Neural progenitor cell (in vitro differentiated cells): Measurements from ENCODE around the gene IFNGR2. TPM values are rescaled to one million over a fixed set of nuclear protein-coding genes. Genes with fewer than 3 reads are reported as not detected.

ENCODE experiments used
- DNase-seq: peaks from one replicate; pipeline ENCODE4 v3.0.0-alpha.2; 2016; ENCODE audit warnings: low spot score
- H2AFZ ChIP-seq: fragments of 200-600 bp; sonication (generic); replicated peaks from 2 replicates; pipeline ENCODE4 v1.6.1; 2016; ENCODE audit warnings: antibody characterized with exemption
- H3F3A ChIP-seq: fragments of 200-600 bp; sonication (generic); 2 replicates; pipeline ENCODE4 v1.6.1; 2016; ENCODE audit warnings: antibody characterized with exemption, low read depth
- H3K27ac ChIP-seq: fragments of 200-600 bp; sonication (generic); 2 replicates; pipeline ENCODE4 v1.5.1; 2016; ENCODE audit warnings: mild to moderate bottlenecking
- H3K27me3 ChIP-seq: fragments of 200-600 bp; sonication (generic); 2 replicates; pipeline ENCODE4 v1.6.1; 2016; ENCODE audit warnings: mild to moderate bottlenecking, moderate library complexity
- H3K36me3 ChIP-seq: fragments of 200-600 bp; sonication (generic); 2 replicates; pipeline ENCODE4 v1.5.1; 2016
- H3K4me1 ChIP-seq: fragments of 200-600 bp; sonication (generic); 2 replicates; pipeline ENCODE4 v1.6.1; 2016; ENCODE audit warnings: mixed run types
- H3K4me2 ChIP-seq: fragments of 200-600 bp; sonication (generic); 2 replicates; pipeline ENCODE4 v1.6.1; 2016
- H3K4me3 ChIP-seq: fragments of 200-600 bp; sonication (generic); 2 replicates; pipeline ENCODE4 v1.5.1; 2016
- H3K79me2 ChIP-seq: fragments of 200-600 bp; sonication (generic); 2 replicates; pipeline ENCODE4 v1.6.1; 2016; ENCODE audit warnings: low read depth
- H3K9ac ChIP-seq: fragments of 200-600 bp; sonication (generic); 2 replicates; pipeline ENCODE4 v1.6.1; 2016
- H3K9me3 ChIP-seq: fragments of 200-600 bp; sonication (generic); 2 replicates; pipeline ENCODE4 v1.5.1; 2016; ENCODE audit warnings: low read depth
- H4K20me1 ChIP-seq: fragments of 200-600 bp; sonication (generic); 2 replicates; pipeline ENCODE4 v1.6.1; 2016; ENCODE audit warnings: low read depth
- H3K27ac Mint-ChIP-seq: 3 replicates; pipeline ENCODE4 v1.8.0; 2021; ENCODE audit warnings: mixed read lengths
- H3K27me3 Mint-ChIP-seq: 2 replicates; pipeline ENCODE4 v1.8.0; 2022; ENCODE audit warnings: low read depth, mild to moderate bottlenecking, inconsistent platforms, moderate library complexity, mixed read lengths; ENCODE audit not compliant: insufficient read depth
- H3K36me3 Mint-ChIP-seq: 3 replicates; pipeline ENCODE4 v1.8.0; 2021; ENCODE audit warnings: mixed read lengths
- H3K4me1 Mint-ChIP-seq: 3 replicates; pipeline ENCODE4 v1.8.0; 2021; ENCODE audit warnings: mixed read lengths
- H3K4me3 Mint-ChIP-seq: 3 replicates; pipeline ENCODE4 v1.8.0; 2021; ENCODE audit warnings: mild to moderate bottlenecking, moderate library complexity, mixed read lengths
- H3K9me3 Mint-ChIP-seq: 3 replicates; pipeline ENCODE4 v1.8.0; 2020; ENCODE audit warnings: mixed read lengths
- CTCF ChIP-seq: fragments of 200-600 bp; sonication (generic); IDR thresholded peaks from 2 replicates; pipeline ENCODE4 v1.5.1; 2017; ENCODE audit warnings: antibody characterized with exemption, mild to moderate bottlenecking
- EZH2 ChIP-seq: fragments of 200-600 bp; sonication (generic); IDR thresholded peaks from 2 replicates; pipeline ENCODE4 v1.6.1; 2017; ENCODE audit warnings: antibody characterized with exemption, mild to moderate bottlenecking, moderate library complexity
- EZH2phosphoT487 ChIP-seq: fragments of 200-600 bp; sonication (generic); IDR thresholded peaks from 2 replicates; pipeline ENCODE4 v1.6.1; 2017; ENCODE audit warnings: antibody characterized with exemption
- total RNA-seq: library from RNA; depleted of rRNA; stranded (reverse); fragments of >200 nt; gene quantifications from 2 replicates; pipeline ENCODE4 v1.2.3, GENCODE V29; 2015; ENCODE audit warnings: low replicate concordance

Gene IFNGR2
- total RNA-seq, 1 donor from 2014 or later: 50.6 TPM

- Histone ChIP-seq H3K4me2 (no peak overlapping the region), H3F3A (no peaks in the 10 kb centered on the region), H3K4me3 (no peak overlapping the region), H3K27ac (no peak overlapping the region), H4K20me1 (peaks cover 46% of the 10 kb centered on the region), H3K4me1 (no peaks in the 10 kb centered on the region), H3K36me3 (no peaks in the 10 kb centered on the region), H3K9me3 (no peaks in the 10 kb centered on the region), H3K79me2 (peaks cover 55% of the 10 kb centered on the region), H3K27me3 (no peaks in the 10 kb centered on the region), H3K9ac (no peak overlapping the region), H2AFZ (no peak overlapping the region)
- Mint-ChIP-seq H3K4me3 (no peak overlapping the region), H3K36me3 (peaks cover 24% of the 10 kb centered on the region), H3K9me3 (no peaks in the 10 kb centered on the region), H3K27me3 (peaks cover 2% of the 10 kb centered on the region), H3K27ac (no peak overlapping the region), H3K4me1 (peaks cover 9% of the 10 kb centered on the region)
- no peak for TF ChIP-seq EZH2phosphoT487
- TF ChIP-seq EZH2: no peak
- TF ChIP-seq CTCF: no peak
- no peak for DNase-seq
Observed at GRCh38 chr21:33414926-33415325, 11.7 kb downstream of the IFNGR2 start.

GRCh38 chr21:33418691-33419090, 15.5 kb downstream of the IFNGR2 start:
- no peak overlapping the region for H3K4me3 Mint-ChIP-seq
- no peak overlapping the region for H3K4me3 ChIP-seq
- no peak overlapping the region for H3K9ac ChIP-seq
- H3K27me3 Mint-ChIP-seq: no peaks in the 10 kb centered on the region
- H3K4me2 ChIP-seq: no peak overlapping the region
- H3K27me3 ChIP-seq: no peaks in the 10 kb centered on the region
- no peaks in the 10 kb centered on the region for H3K9me3 ChIP-seq
- no peak for DNase-seq
- peaks cover 33% of the 10 kb centered on the region for H3K36me3 Mint-ChIP-seq
- no peak overlapping the region for H2AFZ ChIP-seq
- no peak overlapping the region for H3K27ac ChIP-seq
- no peaks in the 10 kb centered on the region for H3F3A ChIP-seq
- TF ChIP-seq EZH2 (no peak), CTCF (no peak), EZH2phosphoT487 (no peak)
- no peaks in the 10 kb centered on the region for H3K4me1 Mint-ChIP-seq
- no peak overlapping the region for H3K27ac Mint-ChIP-seq
- H3K36me3 ChIP-seq: peaks cover 8% of the 10 kb centered on the region
- H3K4me1 ChIP-seq: no peaks in the 10 kb centered on the region
- H3K79me2 ChIP-seq: peaks cover 18% of the 10 kb centered on the region
- no peaks in the 10 kb centered on the region for H3K9me3 Mint-ChIP-seq
- H4K20me1 ChIP-seq: peaks cover 27% of the 10 kb centered on the region

GRCh38 chr21:33419538-33420123, 16.4 kb downstream of the IFNGR2 start:
- no peak for TF ChIP-seq EZH2
- TF ChIP-seq EZH2phosphoT487: no peak
- TF ChIP-seq CTCF: no peak
- no peaks in the 10 kb centered on the region for H3K4me1 ChIP-seq
- H3K36me3 ChIP-seq: peaks cover 8% of the 10 kb centered on the region
- no peaks in the 10 kb centered on the region for H3K9me3 ChIP-seq
- Mint-ChIP-seq H3K36me3 (peaks cover 33% of the 10 kb centered on the region), H3K4me1 (no peaks in the 10 kb centered on the region), H3K27ac (no peak overlapping the region), H3K4me3 (no peak overlapping the region), H3K27me3 (no peaks in the 10 kb centered on the region), H3K9me3 (no peaks in the 10 kb centered on the region)
- peaks cover 12% of the 10 kb centered on the region for H3K79me2 ChIP-seq
- no peak overlapping the region for H2AFZ ChIP-seq
- peaks cover 17% of the 10 kb centered on the region for H4K20me1 ChIP-seq
- H3F3A ChIP-seq: no peaks in the 10 kb centered on the region
- no peak overlapping the region for H3K4me2 ChIP-seq
- no peak for DNase-seq
- H3K27me3 ChIP-seq: no peaks in the 10 kb centered on the region
- no peak overlapping the region for H3K9ac ChIP-seq
- H3K4me3 ChIP-seq: no peak overlapping the region
- no peak overlapping the region for H3K27ac ChIP-seq
